ENCODE data around the gene INSR. TPM values are rescaled to one million over a fixed set of nuclear protein-coding genes. Genes with fewer than 3 reads are reported as not detected.
"Not testable (repeated sequence)": the region's sequence is repeated elsewhere in the genome, so short reads cannot be mapped to it uniquely, and the experiment has no call there.

Gene INSR
- total RNA-seq, 1 donor from 2014 or later = 19.8 TPM

DNA sequence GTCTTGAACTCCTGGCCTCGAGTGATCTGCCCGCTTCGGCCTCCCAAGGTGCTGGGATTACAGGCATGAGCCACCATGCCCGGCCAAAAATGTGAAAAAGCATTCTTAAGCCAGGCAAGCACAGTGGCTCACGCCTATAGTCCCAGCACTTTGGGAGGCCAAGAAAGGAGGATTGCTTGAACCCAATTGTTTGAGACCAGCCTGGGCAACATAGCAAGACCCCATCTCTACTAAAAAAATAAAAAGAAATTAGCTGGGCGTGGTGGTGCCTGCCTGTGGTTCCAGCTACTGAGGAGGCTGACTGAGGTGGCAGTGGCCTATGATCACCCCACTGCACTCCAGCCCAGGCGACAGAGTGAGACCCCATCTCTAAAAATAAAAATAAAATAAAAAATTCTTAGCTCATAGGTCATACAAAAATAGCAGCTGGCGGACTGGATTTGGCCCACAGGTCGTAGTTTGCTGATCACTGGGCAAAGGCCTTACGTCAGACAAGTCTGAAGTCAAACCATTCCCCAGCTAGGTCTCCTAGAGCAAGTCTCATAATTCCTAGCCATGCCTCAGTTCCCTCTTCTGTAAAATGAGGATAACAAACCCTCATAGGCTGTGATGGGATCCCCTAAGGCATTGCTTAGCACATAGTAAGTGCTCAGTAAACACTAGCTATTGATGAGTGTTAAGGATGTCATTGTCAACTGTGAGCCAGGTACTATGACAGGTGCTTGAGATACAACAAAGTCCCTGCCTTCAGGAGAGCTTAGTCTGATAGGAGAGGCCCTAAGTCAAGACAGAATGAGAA, 36.0 kb downstream of the INSR start:
- DNase-seq (ENCODE audit: low read depth) = no peak

DNA sequence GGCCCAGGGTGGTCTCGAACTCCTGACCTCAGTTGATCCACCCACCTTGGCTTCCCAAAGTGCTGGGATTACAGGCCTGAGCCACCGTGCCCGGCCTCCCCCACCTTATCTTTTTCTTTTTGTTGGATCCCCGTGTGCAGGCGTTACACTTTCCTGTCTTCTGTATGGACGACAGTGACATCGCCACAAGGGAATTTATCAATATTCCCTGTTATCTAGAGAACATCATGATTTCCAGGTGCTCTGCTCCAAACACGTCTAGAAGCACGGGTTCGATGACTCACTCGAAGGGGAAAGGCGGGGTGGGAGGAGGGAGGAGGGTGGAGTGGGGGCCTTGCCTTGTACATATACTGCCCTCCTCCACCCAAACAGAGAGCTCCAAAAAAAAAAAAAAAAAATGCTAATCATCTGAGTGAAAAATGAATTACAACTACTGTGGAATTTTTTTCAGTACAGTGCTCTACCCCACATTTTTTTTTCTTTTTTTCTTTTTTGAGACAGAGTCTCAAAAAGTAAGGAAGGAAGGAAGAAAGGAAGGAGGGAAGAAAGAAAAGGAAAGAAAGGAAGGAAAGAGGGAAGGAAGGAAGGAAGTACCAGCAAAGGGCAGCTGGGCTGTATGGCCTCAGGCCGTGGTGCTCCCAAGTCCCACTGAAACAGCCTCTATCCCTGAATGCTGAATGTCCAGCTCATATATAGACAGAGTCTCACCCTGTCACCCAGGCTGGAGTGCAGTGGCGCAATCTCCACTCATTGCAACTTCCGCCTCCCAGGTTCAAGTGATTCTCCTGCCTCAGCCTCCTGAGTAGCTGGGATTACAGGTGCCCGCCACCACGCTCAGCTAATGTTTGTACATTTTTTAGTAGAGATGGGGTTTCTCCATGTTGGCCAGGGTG, 36.8 kb downstream of the INSR start:
- DNase-seq (ENCODE audit: low read depth) = peak; percentile 28

DNA sequence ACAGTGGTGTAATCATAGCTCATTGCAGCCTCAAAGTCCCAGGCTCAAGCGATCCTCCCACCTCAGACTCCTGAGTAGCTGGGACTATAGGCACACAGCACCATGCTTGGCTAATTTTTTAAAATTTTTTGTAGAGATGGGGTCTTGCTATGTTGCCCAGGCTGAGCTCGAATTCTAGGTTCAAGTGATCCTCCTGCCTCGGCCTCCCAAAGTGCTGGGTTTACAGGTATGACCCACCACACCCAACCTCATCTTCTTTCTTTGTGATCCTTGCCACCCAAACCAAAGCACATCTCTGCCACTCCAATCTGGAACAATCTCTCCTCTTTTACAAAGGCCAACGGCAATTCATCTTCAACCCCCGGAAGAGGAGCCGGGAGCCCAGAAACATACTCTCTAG, 38.6 kb downstream of the INSR start:
- DNase-seq (ENCODE audit: low read depth) = no peak

DNA sequence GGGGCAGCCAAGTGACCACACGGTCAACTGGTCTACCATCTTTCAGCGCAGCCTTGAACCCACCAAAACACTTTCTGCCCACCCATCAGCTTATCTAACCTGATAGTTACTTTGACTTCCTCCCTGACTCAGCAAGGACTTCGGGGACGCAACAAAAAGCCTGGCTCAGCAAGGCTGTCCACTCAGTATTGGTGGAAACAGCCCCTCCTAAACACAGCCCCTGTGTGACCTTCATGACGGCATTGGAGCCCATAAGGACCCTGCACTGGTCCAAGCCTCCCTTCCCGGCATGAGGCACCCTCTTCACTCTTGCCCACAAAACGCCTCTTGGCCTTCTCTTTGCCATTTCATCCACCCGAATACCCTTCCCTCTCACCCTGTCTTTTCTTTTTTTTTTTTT, 39.1 kb downstream of the INSR start:
- no peak for DNase-seq (ENCODE audit: low read depth)

- peak; percentile 23 for DNase-seq (ENCODE audit: low read depth)
Observed at GRCh38 chr19:7254590-7254989, 39.6 kb downstream of the INSR start.

GRCh38 chr19:7252364-7252763, 41.9 kb downstream of the INSR start:
- no peak for DNase-seq (ENCODE audit: low read depth)

- DNase-seq (ENCODE audit: low read depth) = no peak
Observed at GRCh38 chr19:7251494-7251893, 42.7 kb downstream of the INSR start.

DNA sequence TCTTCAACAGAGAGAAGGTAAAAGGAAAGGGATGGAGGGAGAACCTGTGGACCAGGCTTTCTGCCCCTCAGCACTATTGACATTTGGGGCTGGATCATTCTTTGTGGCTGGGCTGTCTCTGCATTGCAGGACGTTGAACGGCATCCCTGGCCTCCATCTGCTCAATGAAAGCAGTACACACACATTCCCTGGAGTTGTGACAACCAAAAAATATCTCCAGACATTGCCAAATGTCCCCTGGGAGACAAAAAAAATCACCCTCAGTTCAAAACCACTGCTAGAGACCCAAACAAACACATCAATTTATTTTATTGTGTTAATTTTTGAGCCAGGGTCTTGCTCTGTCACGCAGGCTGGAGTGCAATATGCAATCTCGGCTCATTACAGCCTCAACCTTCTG, 43.3 kb downstream of the INSR start:
- DNase-seq (ENCODE audit: low read depth) = no peak

DNA sequence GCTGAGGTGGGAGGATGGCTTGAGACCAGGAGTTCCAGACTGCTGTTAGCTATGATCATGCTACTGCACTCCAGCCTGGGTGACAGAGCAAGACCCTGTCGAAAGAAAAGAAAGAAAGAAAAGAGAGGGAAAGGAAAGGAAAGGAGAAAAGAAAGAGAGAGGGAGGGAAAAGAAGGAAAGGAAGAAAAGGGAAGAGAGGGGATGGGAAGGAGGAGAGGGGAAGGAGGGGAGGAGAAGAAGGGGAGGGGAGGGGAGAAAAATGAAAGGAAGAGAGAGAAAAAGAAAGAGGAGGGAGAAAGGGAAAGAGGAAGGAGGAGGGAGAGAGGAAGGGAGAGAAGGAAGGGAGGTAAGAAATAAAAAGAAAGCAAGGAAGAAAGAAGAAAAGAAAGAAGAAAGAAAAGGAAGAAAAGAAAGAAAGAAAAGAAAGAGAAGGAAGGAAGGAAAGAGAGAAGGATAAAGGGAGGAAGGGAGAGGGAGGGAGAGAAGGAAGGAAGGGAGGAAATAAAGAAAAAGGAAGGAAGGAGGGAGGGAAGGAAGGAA, 44.1 kb downstream of the INSR start:
- no peak for DNase-seq (ENCODE audit: low read depth)

GRCh38 chr19:7247155-7247554, 47.1 kb downstream of the INSR start:
- no peak for DNase-seq (ENCODE audit: low read depth)

DNA sequence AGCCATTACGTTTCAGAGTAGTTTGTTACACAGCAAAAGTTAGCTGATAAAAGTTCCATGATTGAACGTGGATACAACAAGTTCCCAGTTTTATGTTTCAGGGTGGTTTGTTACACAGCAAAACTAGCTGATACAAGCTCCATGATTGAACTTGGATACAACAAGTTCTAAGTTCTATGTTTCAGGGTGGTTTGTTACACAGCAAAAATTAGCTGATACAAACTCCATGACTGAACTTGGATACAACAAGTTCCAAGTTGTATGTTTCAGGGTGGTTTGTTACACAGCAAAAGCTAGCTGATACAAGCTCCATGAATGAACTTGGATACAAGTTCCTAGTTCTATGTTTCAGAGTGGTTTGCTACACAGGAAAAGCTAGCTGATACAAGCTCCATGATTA, 47.6 kb downstream of the INSR start:
- DNase-seq (ENCODE audit: low read depth) = no peak

DNA sequence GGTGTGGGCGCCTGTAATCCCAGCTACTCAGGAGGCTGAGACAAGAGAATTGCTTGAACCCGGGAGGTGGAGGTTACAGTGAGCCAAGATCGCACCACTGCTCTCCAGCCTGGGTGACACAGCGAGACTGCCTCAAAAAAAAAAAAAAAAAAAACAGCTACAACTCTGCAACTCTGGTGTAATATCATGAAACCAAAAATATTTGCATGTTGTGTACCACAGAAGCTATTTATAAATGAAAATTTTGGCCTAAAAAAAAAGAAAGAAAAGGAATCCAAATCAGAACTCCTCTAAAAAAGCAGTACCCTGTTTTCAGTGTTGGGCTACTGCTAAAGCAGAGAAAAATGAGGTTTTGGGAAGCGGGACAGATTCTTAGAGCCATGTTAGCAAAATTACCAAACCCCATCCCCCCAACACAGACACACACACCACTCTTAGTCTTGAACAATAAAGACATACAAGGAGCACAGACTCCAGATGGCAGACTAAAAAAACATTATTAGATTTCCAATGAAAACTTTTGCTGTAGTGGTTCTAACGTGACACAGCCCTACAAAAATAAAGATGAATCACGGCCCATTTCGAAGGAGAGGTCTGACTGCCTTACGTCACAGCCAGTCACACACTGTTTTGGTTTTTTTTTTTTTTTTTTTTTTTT, 51.5 kb downstream of the INSR start:
- peak; percentile 15 for DNase-seq (ENCODE audit: low read depth)

DNA sequence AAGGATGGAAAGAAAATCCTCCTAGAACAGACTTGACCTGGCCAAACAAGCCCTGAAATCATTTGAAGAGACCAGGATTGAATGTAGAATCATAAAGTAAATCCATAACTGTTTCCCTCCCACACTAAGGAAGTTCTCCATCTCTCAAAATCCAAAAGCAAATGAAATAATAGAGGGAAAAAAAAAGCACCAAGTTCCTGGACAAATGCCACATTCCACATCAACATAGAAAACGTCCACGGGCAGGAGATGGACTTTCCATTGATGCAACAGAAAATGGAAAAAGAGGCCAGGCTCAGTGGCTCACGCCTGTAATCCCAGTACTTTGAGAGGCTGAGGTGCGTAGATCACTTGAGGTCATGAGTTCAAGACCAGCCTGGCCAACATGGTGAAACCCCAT, 56.2 kb downstream of the INSR start:
- no peak for DNase-seq (ENCODE audit: low read depth)

- no peak for DNase-seq (ENCODE audit: low read depth)
Observed at GRCh38 chr19:7236153-7236552, 58.1 kb downstream of the INSR start.

DNA sequence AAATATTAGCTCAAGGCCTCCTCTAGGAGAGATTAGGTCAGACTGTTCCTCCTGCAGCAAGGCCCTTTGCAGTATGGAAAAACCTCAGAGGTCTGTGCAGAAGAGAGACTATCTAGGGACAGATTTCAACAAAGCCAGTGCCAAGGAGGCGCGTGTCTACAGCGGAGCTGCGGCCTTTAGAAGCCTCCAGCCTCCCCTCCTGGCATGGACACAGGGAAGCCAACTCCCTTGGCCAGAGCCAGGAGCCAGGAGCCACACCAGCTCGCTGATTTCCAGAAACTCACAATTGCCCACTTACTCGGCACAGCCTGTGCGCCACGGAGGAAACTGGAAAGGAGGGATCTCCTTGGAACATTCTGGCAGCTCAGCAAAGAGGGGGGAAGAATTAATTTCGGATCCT, 63.4 kb downstream of the INSR start:
- no peak for DNase-seq (ENCODE audit: low read depth)

GRCh38 chr19:7229735-7230134, 64.5 kb downstream of the INSR start:
- DNase-seq (ENCODE audit: low read depth) = no peak

- DNase-seq (ENCODE audit: low read depth) = no peak
Observed at GRCh38 chr19:7228935-7229541, 65.2 kb downstream of the INSR start.

- no peak for DNase-seq (ENCODE audit: low read depth)
Observed at GRCh38 chr19:7227735-7228134, 66.5 kb downstream of the INSR start.

DNA sequence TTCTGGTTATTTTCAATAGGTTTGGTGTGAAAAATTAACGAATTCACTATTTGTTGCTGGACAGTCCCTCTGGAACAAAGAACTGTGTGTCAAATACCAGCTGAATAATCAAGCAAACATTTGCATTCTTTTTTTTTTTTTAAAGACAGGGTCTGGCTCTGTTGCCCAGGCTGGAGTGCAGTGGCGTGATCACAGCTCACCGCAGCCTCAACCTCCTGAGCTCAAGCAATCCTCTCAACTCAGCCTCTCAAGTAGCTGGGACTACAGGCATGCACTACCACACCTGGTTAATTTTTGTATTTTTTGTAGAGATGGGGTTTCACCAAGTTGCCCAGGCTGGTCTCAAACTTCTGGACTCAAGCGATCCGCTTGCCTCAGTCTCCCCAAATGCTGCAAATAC, 67.1 kb downstream of the INSR start:
- not testable (repeated sequence) for DNase-seq (ENCODE audit: low read depth)

- no peak for DNase-seq (ENCODE audit: low read depth)
Observed at GRCh38 chr19:7226739-7227138, 67.5 kb downstream of the INSR start.

- no peak for DNase-seq (ENCODE audit: low read depth)
Observed at GRCh38 chr19:7225741-7226140, 68.5 kb downstream of the INSR start.

GRCh38 chr19:7224995-7225394, 69.2 kb downstream of the INSR start:
- no peak for DNase-seq (ENCODE audit: low read depth)

Data from renal cortical epithelial cell (primary cell).